Mononuclear cell (primary cell): Measurements from ENCODE around the gene NRIP1. TPM values are rescaled to one million over a fixed set of nuclear protein-coding genes. Genes with fewer than 3 reads are reported as not detected.
A peak's percentile ranks its signal among the peaks of the same experiment; 100 is the strongest.

Source experiments
- H3K27me3 ChIP-seq: 2 replicates; pipeline ENCODE4 v1.6.0; 2011; ENCODE audit warnings: low read length, control low read depth; ENCODE audit not compliant: insufficient read depth
- H3K4me1 ChIP-seq: 2 replicates; pipeline ENCODE4 v1.5.1; 2011; ENCODE audit warnings: mild to moderate bottlenecking, low read length, control low read depth; ENCODE audit not compliant: insufficient read depth
- H3K4me3 ChIP-seq: 2 replicates; pipeline ENCODE4 v1.5.1; 2011; ENCODE audit warnings: mild to moderate bottlenecking, low read length, moderate library complexity
- H3K9me3 ChIP-seq: 2 replicates; pipeline ENCODE4 v1.5.1; 2011; ENCODE audit warnings: low read depth, mild to moderate bottlenecking, control low read depth, low read length
- total RNA-seq: library from RNA; depleted of rRNA; stranded (reverse); fragments of >200 nt; gene quantifications from one replicate; pipeline ENCODE4 v1.2.3, GENCODE V29; 2012

The NRIP1 gene
- total RNA-seq, 1 donor = 151 TPM

DNA sequence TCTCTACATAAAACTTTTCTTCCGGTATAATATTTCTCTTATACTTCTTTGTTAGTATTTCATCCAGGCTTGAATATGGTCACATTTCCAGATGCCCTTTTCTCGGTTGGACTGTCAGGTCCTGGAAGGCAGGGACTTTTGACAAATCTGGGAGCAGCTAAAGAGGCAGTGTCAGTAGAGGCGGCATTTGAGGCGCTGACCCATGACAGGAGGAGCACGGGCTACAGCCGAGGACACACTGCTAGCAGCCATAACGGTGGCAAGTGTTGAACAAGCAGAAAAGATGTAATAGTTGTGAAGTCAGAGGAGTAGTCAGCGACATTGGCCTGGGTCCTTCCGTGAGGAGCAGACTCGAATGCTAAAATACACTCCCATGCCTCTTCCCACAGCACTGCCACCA is 14.5 kb upstream of the NRIP1 start:
- no peaks in the 10 kb centered on the region for H3K4me1 ChIP-seq
- no peaks in the 10 kb centered on the region for H3K27me3 ChIP-seq
- H3K4me3 ChIP-seq = no peak overlapping the region

DNA sequence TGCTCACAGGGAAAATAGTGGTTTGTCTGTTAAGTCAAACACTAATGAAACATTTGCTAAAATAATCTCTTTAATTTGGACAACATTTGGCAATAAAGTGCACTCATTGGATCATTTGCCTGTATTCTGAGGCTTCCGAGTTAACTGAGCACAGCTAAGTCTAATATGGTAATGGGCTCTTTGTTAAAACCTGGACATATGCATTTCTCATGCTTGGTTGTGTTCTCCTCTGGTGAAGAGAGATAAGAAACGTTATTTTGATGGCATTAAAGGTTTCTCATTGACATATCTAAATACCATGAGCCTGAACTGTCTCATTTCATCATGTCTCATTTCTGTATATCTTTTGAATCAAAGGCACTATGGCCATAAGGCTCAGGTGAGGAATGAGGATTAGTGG is 13.4 kb upstream of the NRIP1 start:
- H3K27me3 ChIP-seq = no peaks in the 10 kb centered on the region
- H3K9me3 ChIP-seq = no peaks in the 10 kb centered on the region
- no peaks in the 10 kb centered on the region for H3K4me1 ChIP-seq
- no peak overlapping the region for H3K4me3 ChIP-seq

More for the DNA sequence above, 14.5 kb upstream of the NRIP1 start:
- no peaks in the 10 kb centered on the region for H3K9me3 ChIP-seq

DNA sequence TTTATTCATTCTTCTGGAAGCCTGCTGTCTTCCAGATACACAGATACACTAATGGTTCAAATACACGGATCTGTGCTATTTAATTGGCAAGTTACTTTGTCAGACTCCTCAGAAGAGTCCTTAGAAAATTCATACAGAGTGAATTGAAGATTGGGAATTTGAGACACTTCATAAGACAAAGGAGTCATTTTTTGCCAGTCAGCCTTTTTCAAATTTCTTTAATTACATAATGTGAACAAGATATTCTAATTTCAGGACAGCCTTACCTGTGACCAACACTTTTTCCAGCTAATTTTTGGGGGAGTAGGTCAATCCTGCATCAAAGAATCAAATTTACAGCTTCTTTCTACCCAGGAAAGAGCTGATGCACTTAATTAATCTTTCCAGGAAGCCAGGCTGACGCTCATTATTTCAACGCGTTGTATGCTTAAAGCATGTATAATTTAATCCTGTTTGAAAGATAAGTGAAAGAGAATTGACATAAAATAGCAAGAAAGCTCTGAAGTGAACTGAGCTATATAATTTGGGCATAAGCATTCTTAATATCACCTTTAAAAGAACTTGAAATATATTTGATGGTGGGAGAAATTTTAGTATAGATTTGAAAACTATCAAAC is 12.8 kb upstream of the NRIP1 start:
- Histone ChIP-seq H3K4me1 (no peaks in the 10 kb centered on the region), H3K27me3 (no peaks in the 10 kb centered on the region), H3K9me3 (no peaks in the 10 kb centered on the region), H3K4me3 (no peak overlapping the region)

DNA sequence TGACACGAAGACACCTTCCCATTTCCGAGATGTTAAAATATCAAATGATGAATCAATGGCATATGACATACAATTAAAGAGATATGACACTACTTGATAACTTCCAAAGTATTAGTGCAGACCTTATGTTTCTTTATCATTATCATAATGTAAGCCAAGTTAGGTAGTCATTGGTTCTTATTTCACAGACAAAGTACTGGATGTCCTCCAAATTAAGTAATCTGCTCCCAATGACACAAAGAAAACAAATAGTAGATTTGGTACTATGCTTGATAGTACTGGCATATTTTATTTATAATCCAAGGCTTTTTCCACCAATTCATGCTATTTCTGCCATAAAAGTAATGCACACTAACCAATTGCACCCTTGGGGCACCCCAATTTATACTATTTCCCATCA is 11.9 kb upstream of the NRIP1 start:
- H3K4me3 ChIP-seq = no peak overlapping the region
- H3K27me3 ChIP-seq = no peaks in the 10 kb centered on the region
- H3K4me1 ChIP-seq = no peaks in the 10 kb centered on the region
- H3K9me3 ChIP-seq = no peaks in the 10 kb centered on the region

DNA sequence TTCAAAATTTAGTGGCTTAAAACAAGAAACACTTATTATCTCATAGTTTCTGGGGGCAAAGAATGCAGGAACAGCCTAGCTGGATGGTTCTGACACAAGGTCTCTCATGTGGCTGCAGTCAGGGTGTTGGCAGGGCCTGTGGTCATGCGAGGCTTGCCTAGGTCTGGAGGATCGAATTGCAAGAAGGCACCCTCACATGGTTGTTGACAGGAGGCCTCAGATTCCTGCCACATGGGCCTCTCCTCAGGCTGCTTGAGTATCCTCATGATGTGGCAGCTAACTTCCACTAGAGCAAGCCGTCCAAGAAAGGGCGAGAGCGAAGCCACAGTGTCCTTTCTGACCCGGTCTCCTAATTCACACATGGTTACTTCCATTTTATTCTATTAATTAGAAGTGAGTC is 6.2 kb upstream of the NRIP1 start:
- H3K4me3 ChIP-seq = no peak overlapping the region
- no peaks in the 10 kb centered on the region for H3K27me3 ChIP-seq
- no peaks in the 10 kb centered on the region for H3K4me1 ChIP-seq
- no peaks in the 10 kb centered on the region for H3K9me3 ChIP-seq

DNA sequence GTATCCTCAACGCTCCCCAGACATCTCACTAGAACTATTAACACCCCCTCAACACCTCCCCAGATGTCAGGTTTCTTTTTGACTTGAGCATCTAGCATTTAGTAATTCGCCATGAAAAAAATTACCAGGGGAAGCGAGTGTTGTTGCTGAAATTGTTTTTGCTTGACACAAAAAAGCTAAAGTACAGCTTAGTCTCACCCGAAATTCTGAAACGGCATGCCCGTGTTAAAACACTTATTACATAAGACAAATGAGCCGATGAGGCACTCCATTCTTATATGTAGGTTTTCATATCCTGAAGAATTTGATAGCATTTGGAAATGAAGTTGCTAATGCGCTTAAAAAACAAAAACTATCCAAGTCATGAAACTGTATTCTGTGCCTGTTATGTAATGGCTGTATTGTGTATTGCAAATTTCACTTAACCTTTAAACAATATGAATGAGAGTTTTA is 1.3 kb upstream of the NRIP1 start:
- peaks cover 28% of the 10 kb centered on the region for H3K4me1 ChIP-seq
- peak overlapping the region; percentile 73 for H3K4me3 ChIP-seq
- H3K27me3 ChIP-seq = no peaks in the 10 kb centered on the region
- no peaks in the 10 kb centered on the region for H3K9me3 ChIP-seq

DNA sequence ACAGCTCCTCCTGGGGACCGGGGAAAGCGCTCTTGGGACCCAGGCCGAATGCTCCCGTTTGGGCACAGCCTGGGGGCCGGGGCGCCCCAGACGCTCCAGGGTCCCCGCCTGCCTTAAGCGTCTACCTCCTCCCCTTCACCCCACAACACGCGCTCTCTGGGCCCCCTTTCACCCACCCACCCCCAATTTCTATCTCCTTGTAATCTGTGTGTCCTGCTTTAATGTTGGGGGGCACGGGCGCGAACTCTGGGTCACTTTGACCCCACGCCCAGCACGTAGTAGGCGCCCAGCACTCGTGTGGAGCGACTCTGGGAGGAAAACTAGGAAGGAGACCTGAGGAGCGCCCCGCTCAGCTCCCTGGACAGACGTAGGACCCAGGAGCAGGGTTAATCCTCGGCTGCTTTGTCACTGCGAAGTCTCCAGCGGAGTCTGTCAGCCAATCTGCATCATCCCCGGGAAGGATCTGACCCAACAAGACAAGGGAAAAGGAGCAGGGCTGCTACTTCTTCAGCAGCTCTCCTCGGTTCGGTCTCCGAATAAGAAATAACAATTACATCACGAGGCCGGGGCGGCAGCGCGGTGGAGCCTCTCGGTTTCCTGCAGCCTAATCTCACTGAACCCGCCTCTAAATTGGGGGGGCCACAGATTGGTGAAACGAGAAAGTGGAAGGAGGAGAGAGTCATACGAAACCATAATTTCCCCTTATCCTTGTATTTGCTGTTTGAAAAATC is 757 bp upstream of the NRIP1 start:
- Histone ChIP-seq H3K9me3 (no peaks in the 10 kb centered on the region), H3K4me1 (peaks cover 34% of the 10 kb centered on the region), H3K4me3 (peak overlapping the region; percentile 73), H3K27me3 (no peaks in the 10 kb centered on the region)

DNA sequence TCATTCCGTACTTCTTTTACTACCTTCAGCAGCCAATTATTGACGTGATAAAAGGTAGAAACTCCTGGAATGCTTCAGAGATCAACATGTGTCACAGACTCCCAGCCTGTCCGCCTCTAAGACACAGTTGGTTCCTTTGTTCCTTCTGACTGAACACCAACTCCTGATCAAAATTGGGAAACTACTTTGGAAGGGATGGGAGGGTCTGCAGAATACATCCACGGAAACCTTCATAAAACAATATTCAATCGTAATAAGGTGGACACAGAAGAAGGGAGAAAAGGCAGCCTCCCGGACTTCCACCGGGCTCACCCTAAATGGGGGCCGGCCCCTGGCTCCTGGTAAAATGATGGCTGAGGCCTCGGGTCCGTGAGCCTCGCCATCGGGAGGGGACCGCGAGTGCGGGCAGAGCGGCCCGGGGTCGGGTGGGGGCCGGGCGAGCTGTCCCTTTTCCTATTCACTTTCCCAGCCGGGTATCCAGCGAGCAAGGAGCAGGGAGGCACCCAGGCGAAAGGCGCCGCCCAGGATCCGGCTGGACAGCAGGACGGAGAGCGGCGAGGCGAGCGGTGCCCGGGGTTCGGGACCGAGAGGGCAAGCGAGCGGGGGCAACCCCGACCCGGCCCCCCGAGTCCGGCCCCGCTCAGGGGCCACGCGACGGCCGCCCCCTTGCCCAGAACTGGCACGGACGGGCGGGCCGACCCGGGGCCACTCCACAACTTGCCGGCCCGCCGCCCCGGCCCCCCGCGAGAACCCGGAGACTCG is 805 bp downstream of the NRIP1 start:
- Histone ChIP-seq H3K27me3 (no peaks in the 10 kb centered on the region), H3K4me1 (peaks cover 41% of the 10 kb centered on the region), H3K9me3 (no peaks in the 10 kb centered on the region), H3K4me3 (peak overlapping the region; percentile 73)

DNA sequence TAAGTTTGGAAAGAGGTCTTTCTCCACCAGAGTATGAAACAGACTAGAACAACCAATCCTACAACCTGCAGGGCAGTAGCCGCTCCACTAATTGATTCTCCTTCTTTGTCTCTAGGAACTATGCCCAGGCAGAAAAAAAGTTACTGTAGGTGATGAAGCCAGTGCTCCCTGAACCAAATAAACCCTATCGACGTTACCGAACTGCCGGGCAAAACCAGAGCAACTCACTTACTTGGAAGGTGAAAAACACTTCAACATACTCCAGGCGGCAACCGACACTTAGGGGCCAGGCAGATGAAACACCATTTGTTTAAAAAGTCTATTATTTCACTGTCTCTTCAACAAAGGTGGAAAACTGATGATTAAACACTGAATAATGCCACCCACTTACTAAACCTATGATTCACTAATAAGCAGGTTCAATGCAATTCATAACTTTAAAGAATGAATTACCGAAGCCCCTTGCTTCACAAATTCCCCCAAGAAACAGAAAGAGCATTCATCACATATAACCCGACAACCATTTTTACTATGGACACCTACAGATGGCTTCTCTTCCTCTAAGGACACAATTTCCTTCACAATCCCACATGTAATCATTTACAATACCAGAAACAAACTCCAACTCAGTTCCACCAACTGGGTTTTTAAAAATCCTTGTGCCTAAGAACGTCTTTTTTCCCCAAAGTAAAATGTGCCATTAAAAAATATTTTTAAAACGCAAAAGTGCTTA is 1.6 kb downstream of the NRIP1 start:
- peaks cover 44% of the 10 kb centered on the region for H3K4me1 ChIP-seq
- H3K4me3 ChIP-seq = peak overlapping the region; percentile 73
- H3K9me3 ChIP-seq = no peaks in the 10 kb centered on the region
- no peaks in the 10 kb centered on the region for H3K27me3 ChIP-seq

DNA sequence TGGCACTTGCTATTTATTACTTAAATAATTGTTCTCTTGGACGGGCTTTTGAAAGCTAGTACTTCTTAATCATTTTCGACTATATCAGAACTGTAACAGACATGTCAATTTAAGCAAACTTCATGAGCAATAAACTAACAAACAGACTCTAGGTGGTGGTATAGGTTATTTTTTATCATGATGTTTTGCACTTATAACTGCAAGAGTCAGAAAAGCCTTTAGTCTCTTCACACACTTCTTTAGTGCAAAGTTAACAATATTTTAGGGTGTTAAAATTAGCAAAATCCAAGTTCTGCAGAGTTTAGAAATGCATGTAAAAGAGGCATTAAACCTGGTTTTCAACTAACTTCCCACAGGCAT is 2.2 kb downstream of the NRIP1 start:
- no peaks in the 10 kb centered on the region for H3K27me3 ChIP-seq
- no peaks in the 10 kb centered on the region for H3K9me3 ChIP-seq
- no peak overlapping the region for H3K4me3 ChIP-seq
- peaks cover 50% of the 10 kb centered on the region for H3K4me1 ChIP-seq

DNA sequence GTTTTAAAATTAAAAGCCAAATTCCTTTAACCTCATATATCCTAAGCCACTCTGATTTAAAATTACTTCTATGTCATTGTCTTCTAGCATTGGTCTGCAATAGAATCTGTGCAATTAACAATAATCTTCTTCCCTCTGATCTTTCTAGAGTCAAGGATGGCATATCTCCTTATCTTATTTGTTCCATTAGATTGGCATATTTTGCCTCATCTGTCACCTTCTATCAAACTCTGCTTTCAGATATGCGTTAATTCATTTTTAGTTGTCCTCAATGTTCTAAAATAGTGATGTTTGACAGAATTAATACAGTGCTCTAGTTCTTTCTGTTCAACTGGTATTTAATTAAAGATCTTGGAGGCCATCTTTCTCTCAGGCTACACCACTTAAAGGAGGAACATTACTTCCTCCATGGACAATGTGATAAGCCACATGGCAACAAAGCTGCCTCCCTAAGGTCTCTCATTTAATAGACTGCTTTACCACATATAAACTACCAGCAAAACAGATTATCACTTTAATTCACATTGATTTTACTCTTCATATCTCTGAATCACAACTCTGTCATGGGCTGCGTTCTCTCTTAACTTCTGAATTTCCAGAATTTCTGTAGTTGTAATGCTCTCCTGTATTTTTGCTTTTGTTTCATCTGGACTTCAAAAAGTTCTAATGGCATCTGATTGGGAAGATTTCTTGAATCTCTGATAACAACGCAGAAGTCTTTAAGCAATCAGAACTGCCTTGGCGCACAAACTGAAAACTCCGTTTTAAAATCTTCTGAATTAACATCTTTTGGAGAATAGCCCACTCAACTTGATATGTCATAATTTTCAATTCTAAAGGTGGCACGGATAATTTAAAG is 2.8 kb downstream of the NRIP1 start:
- Histone ChIP-seq H3K4me3 (no peak overlapping the region), H3K4me1 (peaks cover 56% of the 10 kb centered on the region)

DNA sequence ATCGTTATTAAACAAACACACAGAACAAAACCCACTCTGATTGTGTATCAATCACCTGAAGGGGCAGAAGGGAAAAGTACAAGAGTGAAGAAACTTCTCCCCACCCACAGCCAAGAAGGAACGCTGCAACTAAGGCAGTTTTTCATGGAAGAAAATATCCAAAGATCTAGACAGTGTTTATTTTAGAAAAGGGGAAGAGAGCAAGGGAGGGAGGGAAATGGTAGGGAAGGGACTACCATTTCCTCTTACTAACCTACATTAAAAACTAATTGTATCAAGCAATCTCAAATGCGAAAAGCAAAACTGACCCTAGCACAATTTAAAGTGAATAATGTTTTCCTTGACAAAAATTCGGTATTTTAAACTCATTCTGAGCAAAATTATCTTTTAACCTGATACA is 3.5 kb downstream of the NRIP1 start:
- Histone ChIP-seq H3K9me3 (no peaks in the 10 kb centered on the region), H3K27me3 (no peaks in the 10 kb centered on the region), H3K4me3 (no peak overlapping the region), H3K4me1 (peaks cover 60% of the 10 kb centered on the region)

More for the DNA sequence above, 2.8 kb downstream of the NRIP1 start:
- Histone ChIP-seq H3K9me3 (no peaks in the 10 kb centered on the region), H3K27me3 (no peaks in the 10 kb centered on the region)

DNA sequence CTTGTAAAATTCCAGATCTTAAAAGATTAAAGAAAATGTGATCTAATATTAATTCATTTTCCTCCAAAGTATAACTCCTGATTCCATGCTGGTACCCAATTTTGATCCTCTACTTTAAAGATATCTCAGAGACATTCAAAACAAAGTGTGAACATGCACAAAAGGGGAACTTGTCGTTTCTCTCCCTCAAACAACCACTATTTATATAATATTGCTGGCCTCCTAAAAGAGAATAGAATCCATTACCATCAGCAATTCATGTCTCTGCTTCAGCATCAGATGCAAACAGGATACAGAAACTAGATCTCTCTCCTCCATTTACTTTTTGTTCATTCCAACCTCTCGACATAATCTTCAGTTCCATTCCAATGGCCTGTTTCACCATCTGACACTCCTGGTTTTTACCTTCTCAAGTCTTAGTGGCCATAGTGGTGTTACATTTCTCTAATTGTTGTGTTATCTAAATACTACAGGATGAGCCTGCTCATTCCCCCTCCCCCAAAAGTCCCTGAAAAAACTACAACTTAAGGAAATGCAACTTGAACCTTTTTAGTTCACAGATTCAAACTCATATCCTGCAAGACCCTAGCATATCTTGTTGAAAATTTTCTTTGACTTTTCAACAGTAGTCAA is 4.1 kb downstream of the NRIP1 start:
- Histone ChIP-seq H3K27me3 (no peaks in the 10 kb centered on the region), H3K4me3 (no peak overlapping the region), H3K4me1 (peaks cover 60% of the 10 kb centered on the region)

DNA sequence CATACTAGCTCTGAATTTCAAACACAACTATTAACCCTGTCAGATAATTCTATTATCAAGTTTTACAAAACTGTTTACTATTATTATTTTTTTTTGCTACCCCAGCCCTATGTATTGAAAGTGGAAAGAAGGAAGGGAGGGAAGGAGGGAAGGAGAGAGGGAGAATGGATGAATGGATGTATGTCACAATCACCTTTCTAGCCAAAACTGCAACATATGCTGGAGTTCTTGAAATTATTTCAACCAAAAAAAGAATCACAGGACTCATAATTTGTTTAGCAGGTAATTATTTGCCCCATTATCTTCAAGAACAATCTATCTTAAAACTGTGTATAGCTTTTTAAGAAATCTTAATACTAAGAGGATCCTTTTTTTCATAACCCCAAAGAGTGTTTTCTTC is 5.4 kb downstream of the NRIP1 start:
- H3K9me3 ChIP-seq = no peaks in the 10 kb centered on the region
- H3K4me1 ChIP-seq = peaks cover 65% of the 10 kb centered on the region
- H3K27me3 ChIP-seq = no peaks in the 10 kb centered on the region
- H3K4me3 ChIP-seq = no peak overlapping the region

More for the DNA sequence above, 4.1 kb downstream of the NRIP1 start:
- no peaks in the 10 kb centered on the region for H3K9me3 ChIP-seq
